Muscle layer of colon (tissue), 2 donors: ENCODE measurements around the gene MSMP.
A peak's percentile ranks its signal among the peaks of the same experiment; 100 is the strongest.

Experiments used
- H3K27ac ChIP-seq: one replicate; pipeline ENCODE4 v1.7.0; 2013; ENCODE audit warnings: low read depth, mild to moderate bottlenecking, low read length, moderate library complexity
- H3K27me3 ChIP-seq, 2 donors: one replicate each; pipeline ENCODE4 v1.7.0; 2013; ENCODE audit warnings: low read length in 2 of 2, mild to moderate bottlenecking in 2 of 2; ENCODE audit not compliant: insufficient read depth in 2 of 2, control insufficient read depth in 1 of 2
- H3K36me3 ChIP-seq: one replicate; pipeline ENCODE4 v1.7.0; 2013; ENCODE audit warnings: mild to moderate bottlenecking, low read length; ENCODE audit not compliant: insufficient read depth
- H3K4me1 ChIP-seq: one replicate; pipeline ENCODE4 v1.7.0; 2013; ENCODE audit warnings: mild to moderate bottlenecking, low read length; ENCODE audit not compliant: insufficient read depth
- H3K4me3 ChIP-seq, 2 donors: one replicate each; pipeline ENCODE4 v1.7.0; 2013; ENCODE audit warnings: low read length in 2 of 2, low read depth in 1 of 2, mild to moderate bottlenecking in 1 of 2, moderate library complexity in 1 of 2
- H3K9ac ChIP-seq: one replicate; pipeline ENCODE4 v1.7.0; 2013; ENCODE audit warnings: low read length
- H3K9me3 ChIP-seq: one replicate; pipeline ENCODE4 v1.7.0; 2013; ENCODE audit warnings: mild to moderate bottlenecking, low read length
- donor health status: abdominal sarcoma.
- donor health status: Adenocarcinoma of cecum.

MSMP gene

GRCh38 chr9:35729101-35729500, 25.0 kb downstream of the MSMP start:
- Histone ChIP-seq H3K27me3 (no peaks in the 10 kb centered on the region), H3K36me3 (peaks cover 22% of the 10 kb centered on the region), H3K9me3 (no peaks in the 10 kb centered on the region), H3K4me1 (peaks cover 69% of the 10 kb centered on the region), H3K9ac (peak overlapping the region; percentile 99), H3K4me3 (peak overlapping the region; percentile 40 to 73), H3K27ac (peak overlapping the region; percentile 95)

GRCh38 chr9:35728041-35728971, 25.8 kb downstream of the MSMP start:
- peak overlapping the region; percentile 95 for H3K27ac ChIP-seq

DNA sequence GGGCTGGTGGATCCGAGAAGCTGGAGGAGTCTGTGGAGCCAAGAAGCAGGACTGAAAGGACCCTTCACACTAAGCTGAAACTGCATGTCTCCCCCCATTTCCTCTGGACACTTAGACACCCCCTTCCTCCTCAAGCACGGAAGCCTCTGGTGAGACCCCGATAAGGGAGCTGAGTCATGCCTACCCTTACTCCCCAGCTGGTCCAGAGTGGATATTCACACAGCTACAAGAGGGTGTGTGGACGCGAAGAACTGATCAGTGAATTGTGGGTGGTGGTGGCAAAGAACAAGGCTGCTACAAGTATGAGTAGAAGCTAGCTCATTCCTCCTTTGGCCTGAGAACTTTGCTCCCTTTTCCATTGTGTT, 26.4 kb downstream of the MSMP start:
- peak overlapping the region; percentile 95 for H3K27ac ChIP-seq
- peaks cover 56% of the 10 kb centered on the region for H3K4me1 ChIP-seq
- peak overlapping the region; percentile 99 for H3K9ac ChIP-seq

More at GRCh38 chr9:35728041-35728971, 25.8 kb downstream of the MSMP start:
- Histone ChIP-seq H3K9me3 (no peaks in the 10 kb centered on the region), H3K36me3 (peaks cover 30% of the 10 kb centered on the region), H3K9ac (peak overlapping the region; percentile 99), H3K4me3 (peak overlapping the region; percentile 25 to 73), H3K27me3 (no peaks in the 10 kb centered on the region), H3K4me1 (peaks cover 61% of the 10 kb centered on the region)

GRCh38 chr9:35726931-35727330, 27.1 kb downstream of the MSMP start:
- H3K4me1 ChIP-seq, result peaks cover 56% of the 10 kb centered on the region
- peak overlapping the region; percentile 99 for H3K9ac ChIP-seq
- H3K36me3 ChIP-seq, result peaks cover 42% of the 10 kb centered on the region
- no peaks in the 10 kb centered on the region for H3K27me3 ChIP-seq
- peak overlapping the region in 1 of 2 donors; percentile 73 for H3K4me3 ChIP-seq
- peak overlapping the region; percentile 95 for H3K27ac ChIP-seq
- no peaks in the 10 kb centered on the region for H3K9me3 ChIP-seq

More for the DNA sequence above, 26.4 kb downstream of the MSMP start:
- peak overlapping the region; percentile 25 to 73 for H3K4me3 ChIP-seq
- no peaks in the 10 kb centered on the region for H3K27me3 ChIP-seq
- H3K36me3 ChIP-seq, result peaks cover 35% of the 10 kb centered on the region
- H3K9me3 ChIP-seq, result no peaks in the 10 kb centered on the region

- Histone ChIP-seq H3K4me1 (peaks cover 48% of the 10 kb centered on the region), H3K9ac (no peak overlapping the region), H3K27ac (no peak overlapping the region), H3K9me3 (no peaks in the 10 kb centered on the region), H3K4me3 (no peak overlapping the region), H3K27me3 (no peaks in the 10 kb centered on the region), H3K36me3 (peaks cover 58% of the 10 kb centered on the region)
Measured at GRCh38 chr9:35725362-35725761, 28.7 kb downstream of the MSMP start.

- Histone ChIP-seq H3K4me3 (no peak overlapping the region), H3K36me3 (peaks cover 73% of the 10 kb centered on the region), H3K27ac (no peak overlapping the region), H3K27me3 (no peaks in the 10 kb centered on the region), H3K9me3 (no peaks in the 10 kb centered on the region), H3K9ac (no peak overlapping the region), H3K4me1 (peaks cover 34% of the 10 kb centered on the region)
Measured at GRCh38 chr9:35723908-35724307, 30.2 kb downstream of the MSMP start.

DNA sequence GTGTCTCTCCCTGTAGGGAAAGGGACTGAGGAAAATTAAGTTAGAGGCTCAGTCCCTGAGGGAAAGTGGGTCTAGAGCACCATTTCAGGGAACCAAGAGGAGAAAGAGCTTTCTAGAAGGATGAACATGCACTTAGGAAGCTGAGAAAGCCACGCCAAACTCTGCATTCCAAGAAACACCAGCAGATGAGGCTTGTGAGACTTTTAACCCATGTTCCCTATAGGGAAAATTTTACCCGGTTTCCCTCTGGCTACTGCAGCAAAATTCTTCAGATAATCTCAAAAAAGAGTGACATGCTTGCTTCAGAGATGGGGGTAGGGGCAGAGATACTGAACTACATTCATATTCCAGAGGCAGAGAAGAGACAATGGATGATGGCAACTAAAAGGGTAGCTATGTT, 30.6 kb downstream of the MSMP start:
- Histone ChIP-seq H3K27ac (no peak overlapping the region), H3K27me3 (no peaks in the 10 kb centered on the region), H3K4me3 (no peak overlapping the region), H3K4me1 (peaks cover 29% of the 10 kb centered on the region), H3K9ac (no peak overlapping the region), H3K9me3 (no peaks in the 10 kb centered on the region), H3K36me3 (peaks cover 78% of the 10 kb centered on the region)

- Histone ChIP-seq H3K27ac (no peak overlapping the region), H3K4me1 (no peaks in the 10 kb centered on the region), H3K9me3 (no peaks in the 10 kb centered on the region), H3K27me3 (no peaks in the 10 kb centered on the region), H3K4me3 (no peak overlapping the region), H3K36me3 (peaks cover 99% of the 10 kb centered on the region), H3K9ac (no peak overlapping the region)
Measured at GRCh38 chr9:35719546-35719945, 34.5 kb downstream of the MSMP start.

DNA sequence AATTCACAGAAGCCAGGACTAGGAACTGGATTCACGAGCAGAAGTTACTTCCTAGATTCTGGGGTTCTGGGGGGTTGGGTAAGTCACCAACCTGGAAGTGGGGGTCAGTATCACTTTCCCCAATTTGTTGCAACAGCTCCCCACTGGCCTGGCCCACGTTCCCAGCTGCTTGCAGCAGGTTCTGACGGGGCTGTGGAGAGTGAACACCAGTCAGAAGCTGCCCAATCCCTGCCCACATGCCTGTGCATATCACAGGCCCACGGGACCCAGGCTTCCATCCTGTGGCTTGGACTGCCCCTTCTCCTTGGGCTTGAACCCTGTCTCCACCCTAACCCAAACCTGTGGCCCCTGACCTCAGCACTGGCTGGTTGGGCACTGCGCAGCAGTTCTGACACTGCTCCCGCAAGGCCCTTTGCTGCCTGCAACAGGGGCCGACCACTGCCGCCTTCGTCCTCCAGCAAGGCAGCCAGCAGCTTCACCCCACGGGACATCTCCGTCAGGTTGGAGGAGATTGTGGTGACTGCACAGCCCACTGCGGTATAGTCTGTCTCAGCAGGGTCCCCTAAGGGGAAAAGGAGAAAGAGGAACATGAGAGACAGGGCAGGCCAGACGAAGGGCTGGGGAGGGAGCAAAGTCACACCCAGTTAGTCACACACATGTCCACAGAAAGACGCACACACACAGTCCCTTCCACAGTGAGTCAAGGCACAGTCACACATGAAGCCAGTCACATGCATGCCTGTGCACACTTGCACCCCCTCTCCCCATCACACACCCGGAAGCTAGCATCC, 35.2 kb downstream of the MSMP start:
- no peaks in the 10 kb centered on the region for H3K9me3 ChIP-seq
- no peaks in the 10 kb centered on the region for H3K27me3 ChIP-seq
- no peak overlapping the region for H3K9ac ChIP-seq
- H3K4me3 ChIP-seq, result no peak overlapping the region
- H3K27ac ChIP-seq, result no peak overlapping the region
- H3K36me3 ChIP-seq, result peaks cover 99% of the 10 kb centered on the region
- H3K4me1 ChIP-seq, result no peaks in the 10 kb centered on the region

- peaks cover 99% of the 10 kb centered on the region for H3K36me3 ChIP-seq
- H3K9ac ChIP-seq, result no peak overlapping the region
- no peaks in the 10 kb centered on the region for H3K4me1 ChIP-seq
- H3K4me3 ChIP-seq, result no peak overlapping the region
- no peaks in the 10 kb centered on the region for H3K9me3 ChIP-seq
- H3K27me3 ChIP-seq, result no peaks in the 10 kb centered on the region
- H3K27ac ChIP-seq, result no peak overlapping the region
Measured at GRCh38 chr9:35717132-35717870, 36.8 kb downstream of the MSMP start.

DNA sequence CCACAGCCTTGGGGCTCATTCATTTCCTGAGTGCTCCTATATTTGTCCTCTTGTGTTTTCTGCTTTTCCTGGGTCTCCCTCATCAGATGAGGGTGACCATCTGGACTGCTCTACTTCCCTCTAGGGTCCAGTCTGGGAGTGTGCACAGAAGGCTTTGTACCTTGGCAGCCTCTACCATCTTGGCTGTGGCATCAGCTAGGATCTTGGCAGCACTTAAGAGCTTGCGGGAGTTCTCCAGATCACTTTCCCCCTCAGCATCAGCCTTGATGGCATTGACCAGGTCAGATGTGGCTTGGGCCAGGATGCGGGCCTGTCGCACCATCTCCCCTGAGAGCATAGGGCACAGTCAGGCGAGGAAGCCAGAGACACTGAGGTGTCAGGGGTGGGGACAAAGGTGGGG, 37.8 kb downstream of the MSMP start:
- H3K4me1 ChIP-seq, result no peaks in the 10 kb centered on the region
- no peaks in the 10 kb centered on the region for H3K9me3 ChIP-seq
- H3K27ac ChIP-seq, result no peak overlapping the region
- H3K4me3 ChIP-seq, result no peak overlapping the region
- peaks cover 99% of the 10 kb centered on the region for H3K36me3 ChIP-seq
- H3K9ac ChIP-seq, result no peak overlapping the region
- H3K27me3 ChIP-seq, result no peaks in the 10 kb centered on the region
